ENCODE data around the gene RUSC1.

The RUSC1 gene

DNA sequence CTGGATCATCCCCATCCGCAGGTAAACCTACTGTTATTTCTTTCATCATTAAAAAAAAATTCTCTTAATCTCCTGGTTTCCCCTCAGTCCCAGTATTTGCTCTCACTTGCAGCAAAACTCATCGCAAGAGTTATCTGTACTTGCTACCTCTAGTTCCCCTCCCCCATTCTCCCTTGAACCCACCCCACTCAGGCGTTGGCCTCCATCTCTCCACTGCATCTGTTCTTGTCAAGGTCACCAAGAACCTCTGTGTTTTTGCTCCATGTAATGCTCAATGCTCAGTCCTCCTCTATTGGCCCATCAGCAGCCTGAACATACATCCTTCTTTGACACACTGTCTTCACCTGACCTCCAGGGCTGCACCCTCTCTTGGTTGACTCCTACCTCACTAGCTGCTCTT lies 24.0 kb upstream of the RUSC1 start:
- no peak for DNase-seq

GRCh38 chr1:155297384-155297783 lies 23.3 kb upstream of the RUSC1 start:
- DNase-seq, result no peak

DNA sequence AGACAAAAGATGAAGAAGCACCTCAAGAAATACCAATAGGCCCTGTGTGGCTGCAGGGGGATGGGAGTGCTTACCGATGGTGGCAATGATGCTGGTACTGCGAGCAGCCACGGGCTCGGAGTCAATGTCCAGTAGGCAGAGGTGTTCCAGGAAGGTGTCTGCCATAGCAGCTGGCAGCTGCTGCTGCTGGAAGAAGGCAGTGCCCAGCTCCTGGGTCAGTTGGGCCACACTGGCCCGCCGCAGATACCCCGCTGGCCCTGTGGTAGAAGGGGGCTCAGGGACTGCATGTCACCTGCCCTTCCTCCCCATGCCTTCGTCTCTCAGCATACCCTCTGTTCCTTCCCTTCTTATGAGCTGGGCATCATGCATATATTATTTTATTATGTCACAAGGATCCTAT lies 20.7 kb upstream of the RUSC1 start:
- no peak for DNase-seq

DNA sequence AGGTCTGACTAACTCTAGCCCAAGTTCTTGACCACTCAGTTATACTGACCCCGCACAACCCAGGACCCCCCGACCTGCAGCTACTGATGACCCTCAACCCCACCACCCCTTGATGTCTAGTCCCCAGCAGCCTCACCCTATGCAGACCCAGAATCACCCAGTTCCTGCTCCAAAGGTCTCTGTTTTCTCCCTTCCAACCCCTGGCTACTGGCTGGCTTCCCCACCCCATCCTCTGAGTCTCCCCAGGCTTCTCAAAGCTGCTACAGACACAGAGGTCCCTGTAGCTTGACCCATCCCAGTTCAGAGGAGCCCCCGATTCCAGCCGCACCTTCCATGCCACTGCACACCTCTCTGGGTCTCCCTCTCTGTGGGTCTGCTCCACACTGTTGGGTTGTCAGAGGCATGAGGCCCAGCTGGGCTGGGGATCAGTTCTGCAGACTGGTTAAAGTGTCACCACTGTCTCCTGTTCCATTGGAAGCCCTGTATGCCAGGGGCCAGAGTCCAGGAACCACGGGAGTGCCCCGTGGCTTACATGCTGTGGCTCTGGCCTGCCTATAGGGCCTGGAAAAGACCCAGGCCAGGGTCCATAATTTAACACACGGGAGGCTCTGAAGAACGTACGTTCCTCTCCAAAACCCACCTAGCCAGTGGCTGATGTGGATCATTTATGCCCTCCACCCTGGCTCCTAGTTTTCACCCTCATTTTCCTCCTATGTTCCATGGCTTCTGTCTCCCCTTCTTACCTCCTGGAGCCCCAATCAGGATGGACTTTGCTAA lies 20.0 kb upstream of the RUSC1 start:
- no peak for DNase-seq

DNA sequence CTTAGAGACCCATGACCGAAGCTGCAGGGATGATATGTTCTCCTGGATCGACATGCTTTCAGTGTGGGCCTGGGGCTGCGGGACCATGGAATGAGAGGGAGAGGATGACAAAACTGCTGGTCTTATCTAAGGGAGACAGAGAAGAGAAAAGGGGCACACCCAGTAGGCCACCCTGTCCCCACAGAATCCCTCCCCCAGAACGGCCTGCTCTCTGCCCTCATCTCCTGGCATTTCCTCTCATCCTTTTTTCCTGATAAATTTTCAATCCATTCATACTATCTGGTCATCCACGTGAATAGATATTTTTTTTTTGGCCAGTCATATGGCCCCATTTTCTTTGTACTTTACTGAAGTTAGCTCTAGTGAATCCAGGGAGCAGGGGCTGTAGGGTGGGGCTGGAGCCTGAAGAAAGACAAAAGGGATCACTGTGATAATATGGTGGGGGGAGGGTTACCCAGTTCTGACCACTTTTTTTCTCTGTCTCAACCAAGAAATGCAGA lies 19.3 kb upstream of the RUSC1 start, which contains the start of gene PKLR:
TSS of gene PKLR (minus strand) at position 97 of the 500 bp plus-strand sequence. CDS start at position 54, 43 bp downstream.
- no peak for DNase-seq

DNA sequence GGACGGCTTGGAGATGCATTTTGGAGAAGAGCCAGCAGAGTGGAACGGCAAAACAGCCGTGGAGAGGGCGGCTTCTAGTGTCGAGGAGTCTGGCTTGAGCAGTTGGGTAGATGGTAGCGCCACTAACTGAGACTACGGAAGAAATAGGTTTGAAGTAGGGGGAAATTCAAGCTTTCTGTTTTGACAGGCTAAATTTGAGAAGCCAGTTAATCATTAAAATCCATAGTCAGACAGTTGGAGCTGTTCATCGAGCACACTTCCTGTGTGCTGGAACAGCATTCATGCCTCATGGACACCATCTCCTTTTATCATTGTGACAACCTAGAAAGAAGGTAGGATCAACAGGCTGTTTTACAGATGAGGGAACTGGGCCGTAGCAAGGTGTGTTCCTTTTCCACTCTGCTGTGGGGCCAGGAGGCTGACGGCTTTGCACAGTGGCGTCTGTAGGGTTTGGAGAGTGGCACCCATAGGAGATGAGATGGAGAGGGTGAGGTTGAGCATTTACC lies 16.1 kb upstream of the RUSC1 start:
- no peak for DNase-seq

- DNase-seq, result no peak
Measured at GRCh38 chr1:155305881-155306391, 14.8 kb upstream of the RUSC1 start.

GRCh38 chr1:155307247-155307740 lies 13.4 kb upstream of the RUSC1 start:
- DNase-seq, result peak; percentile 12

- peak; percentile 99 for DNase-seq
Measured at GRCh38 chr1:155308493-155309422, 11.9 kb upstream of the RUSC1 start, which contains the start of gene FDPS. FDPS (plus strand) TSS chr1:155308866; CDS start chr1:155309790, 924 bp downstream.

DNA sequence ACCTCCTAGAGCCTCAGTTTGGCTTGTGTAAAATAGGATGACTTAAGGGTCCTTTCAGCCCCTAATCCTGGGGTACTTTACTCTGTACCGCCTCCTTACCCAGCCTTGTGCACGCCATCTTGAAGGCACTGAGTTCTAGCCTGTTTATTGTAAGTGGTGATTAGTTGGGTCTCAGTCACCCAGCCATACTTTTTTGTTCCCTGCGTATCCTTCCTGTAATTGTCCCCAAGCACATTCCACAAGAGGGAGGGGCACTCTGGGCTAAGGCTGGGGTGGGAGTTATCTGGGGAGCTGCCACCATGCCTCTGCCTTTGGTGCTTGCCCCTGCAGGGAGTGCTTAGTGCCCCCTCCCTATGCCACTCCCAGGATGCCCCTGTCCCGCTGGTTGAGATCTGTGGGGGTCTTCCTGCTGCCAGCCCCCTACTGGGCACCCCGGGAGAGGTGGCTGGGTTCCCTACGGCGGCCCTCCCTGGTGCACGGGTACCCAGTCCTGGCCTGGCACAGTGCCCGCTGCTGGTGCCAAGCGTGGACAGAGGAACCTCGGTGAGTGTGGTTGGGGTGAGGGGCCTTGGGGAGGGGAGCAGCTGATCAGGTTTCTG lies 11.2 kb upstream of the RUSC1 start:
- DNase-seq, result no peak

DNA sequence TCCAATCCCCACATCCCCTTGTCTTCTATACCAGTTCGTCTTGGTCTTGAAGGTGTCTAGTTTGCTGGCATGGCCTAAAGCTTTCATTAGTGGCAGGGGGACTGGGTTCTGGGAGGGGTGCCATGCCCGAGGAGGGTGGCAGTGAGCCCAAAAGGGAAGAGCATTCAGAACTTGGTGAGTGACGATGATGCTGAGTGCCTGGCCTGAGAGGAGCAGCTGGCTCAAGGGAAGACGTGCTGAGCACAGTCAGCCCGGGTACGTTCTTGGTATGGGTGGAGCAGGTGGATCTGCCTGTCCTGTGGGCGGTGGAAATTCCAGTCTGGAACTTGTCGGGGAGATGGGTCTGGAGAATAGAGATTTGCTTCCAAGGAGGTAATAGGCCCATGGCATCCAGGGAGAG lies 7.4 kb upstream of the RUSC1 start:
- no peak for DNase-seq

DNA sequence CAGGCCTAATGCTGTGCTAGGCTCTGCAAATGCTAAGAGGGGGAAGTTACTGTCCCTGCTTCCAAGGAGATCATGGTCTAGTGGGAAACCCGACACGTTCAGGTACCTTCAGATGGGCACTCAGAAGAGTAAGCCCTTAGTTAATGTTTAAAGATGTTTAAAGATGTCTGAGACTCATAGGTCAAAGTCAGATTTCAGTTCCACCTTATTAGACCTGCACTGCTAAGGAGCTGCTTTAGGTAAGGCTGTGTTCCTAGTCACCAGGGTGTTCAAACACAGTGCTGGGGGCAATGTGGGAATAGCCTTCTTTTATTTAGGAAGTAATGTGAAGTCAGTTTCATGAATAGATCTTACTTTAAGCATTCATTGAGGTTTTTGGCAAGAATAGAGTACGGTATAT lies 3.8 kb upstream of the RUSC1 start:
- DNase-seq, result no peak

GRCh38 chr1:155318082-155318481 lies 2.6 kb upstream of the RUSC1 start:
- no peak for DNase-seq

DNA sequence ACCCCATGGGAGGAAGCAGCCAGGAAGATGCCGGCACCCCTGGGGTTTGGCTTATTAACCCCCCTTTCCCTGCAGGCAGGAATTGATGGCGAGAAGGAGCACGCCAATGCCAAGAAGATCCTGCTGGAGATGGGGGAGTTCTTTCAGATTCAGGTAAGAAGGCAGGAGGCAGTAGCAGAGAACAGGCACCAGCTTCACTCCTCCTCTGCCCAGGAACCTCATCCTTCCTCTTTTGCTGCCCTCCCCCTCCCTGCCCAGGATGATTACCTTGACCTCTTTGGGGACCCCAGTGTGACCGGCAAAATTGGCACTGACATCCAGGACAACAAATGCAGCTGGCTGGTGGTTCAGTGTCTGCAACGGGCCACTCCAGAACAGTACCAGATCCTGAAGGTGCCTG lies 1.2 kb upstream of the RUSC1 start:
- no peak for DNase-seq

DNA sequence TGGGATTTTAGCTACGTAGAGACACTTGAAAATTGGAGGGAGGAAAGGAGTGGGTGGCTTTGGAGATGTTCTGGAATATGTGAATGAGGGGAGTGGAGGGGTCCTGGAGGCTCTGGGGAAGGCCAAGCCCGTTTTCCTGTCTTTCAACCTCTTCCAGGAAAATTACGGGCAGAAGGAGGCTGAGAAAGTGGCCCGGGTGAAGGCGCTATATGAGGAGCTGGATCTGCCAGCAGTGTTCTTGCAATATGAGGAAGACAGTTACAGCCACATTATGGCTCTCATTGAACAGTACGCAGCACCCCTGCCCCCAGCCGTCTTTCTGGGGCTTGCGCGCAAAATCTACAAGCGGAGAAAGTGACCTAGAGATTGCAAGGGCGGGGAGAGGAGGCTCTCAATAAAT lies 442 bp upstream of the RUSC1 start:
- no peak for DNase-seq

DNA sequence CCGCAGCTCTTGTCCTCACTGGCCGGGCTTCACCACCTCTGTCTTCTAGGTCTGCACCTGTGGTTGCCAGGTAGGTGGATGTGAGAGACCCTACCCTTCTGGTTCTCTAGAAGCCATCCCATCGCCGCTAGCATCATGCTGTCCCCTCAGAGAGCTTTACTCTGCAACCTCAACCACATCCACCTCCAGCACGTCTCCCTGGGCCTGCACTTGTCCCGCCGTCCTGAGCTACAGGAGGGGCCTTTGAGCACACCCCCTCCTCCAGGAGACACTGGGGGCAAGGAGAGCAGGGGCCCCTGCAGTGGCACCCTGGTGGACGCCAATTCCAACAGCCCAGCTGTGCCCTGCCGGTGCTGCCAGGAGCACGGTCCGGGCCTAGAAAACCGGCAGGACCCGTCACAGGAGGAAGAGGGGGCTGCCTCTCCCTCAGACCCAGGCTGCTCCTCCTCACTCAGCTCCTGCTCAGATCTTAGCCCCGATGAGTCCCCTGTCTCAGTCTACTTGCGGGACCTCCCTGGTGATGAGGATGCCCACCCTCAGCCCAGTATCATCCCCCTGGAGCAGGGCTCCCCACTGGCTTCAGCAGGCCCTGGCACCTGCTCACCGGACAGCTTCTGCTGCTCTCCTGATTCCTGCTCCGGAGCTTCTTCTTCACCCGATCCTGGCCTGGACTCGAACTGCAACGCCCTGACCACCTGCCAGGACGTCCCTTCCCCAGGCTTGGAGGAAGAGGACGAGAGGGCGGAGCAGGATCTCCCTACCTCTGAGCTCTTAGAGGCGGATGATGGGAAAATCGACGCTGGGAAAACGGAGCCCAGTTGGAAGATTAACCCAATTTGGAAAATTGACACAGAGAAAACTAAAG lies 1.2 kb downstream of the RUSC1 start:
- no peak for DNase-seq

GRCh38 chr1:155322571-155322952 lies 1.9 kb downstream of the RUSC1 start:
- DNase-seq, result no peak

DNA sequence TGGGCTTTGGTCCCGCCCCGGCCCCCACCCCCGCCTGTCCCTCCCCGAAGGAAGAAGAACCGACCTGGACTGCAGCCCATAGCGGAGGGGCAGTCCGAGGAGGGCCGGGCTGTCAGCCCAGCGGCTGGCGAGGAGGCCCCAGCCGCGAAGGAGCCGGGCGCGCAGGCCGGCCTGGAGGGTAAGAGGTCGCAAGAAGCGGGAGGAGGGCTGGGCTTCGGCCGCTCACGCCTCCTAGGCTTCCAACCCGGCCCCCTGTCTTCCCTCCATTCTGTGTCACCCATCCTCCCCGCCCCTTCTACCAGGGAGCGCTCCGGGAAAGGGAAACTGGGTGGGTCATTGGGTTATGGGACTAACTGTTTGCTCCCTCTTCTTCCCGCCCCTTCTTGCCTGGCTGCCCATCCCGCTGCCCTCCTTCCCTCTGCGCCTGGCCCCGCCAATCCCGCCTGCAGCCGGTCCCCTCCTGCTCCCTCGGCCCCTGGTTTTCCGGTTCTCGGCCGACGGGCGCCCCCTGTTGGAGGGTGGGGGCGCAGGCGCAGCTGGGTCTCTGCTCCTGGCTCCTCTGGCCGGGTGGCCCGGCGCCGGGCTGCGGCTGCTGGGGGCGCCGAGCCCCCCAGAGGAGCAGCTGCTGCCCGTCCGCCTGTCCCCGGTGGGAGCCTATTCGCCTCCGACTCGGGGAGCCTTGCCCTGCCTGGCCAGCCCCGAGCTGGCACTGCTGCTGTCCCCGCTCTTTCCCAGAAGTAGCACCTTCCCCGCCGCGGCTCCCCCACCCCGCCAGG lies 2.4 kb downstream of the RUSC1 start:
- peak; percentile 71 for DNase-seq

- peak; percentile 55 for DNase-seq
Measured at GRCh38 chr1:155323729-155324036, 3.0 kb downstream of the RUSC1 start.

GRCh38 chr1:155324037-155324716 lies 3.5 kb downstream of the RUSC1 start:
- DNase-seq, result peak; percentile 83

All from NCI-H1092 (cell line).